ENCODE data around the gene FEM1C. TPM values are rescaled to one million over a fixed set of nuclear protein-coding genes. Genes with fewer than 3 reads are reported as not detected.

Gene FEM1C
- total and polyA plus RNA-seq, 2 experiments from 2014 or later, result 12.0 to 16.5 TPM

DNA sequence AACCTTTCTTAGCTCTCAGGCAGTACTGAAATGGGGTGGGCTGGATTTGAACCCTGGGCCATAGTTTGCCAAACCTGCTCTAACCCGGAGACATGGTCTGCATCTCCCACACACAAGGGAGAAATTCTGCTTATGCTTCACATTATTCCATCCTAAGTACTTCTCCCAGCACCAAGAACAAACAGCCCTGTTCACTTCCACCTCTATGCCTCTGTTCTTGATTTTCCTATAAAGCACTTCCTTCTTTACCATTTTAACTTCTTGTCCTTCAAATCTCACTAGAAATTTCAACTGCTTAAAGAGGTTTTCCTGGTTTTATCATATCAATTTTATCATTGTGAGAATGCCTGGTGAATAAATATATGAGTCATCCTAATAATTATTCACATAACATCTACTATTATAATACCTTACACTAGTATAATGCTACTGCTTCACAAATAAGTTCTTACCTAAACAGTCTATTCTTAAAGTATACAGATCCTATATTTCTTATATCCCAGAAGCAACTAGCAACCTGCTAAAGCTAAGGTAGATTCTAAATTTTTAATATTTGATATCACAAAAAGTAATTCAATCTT lies 12.7 kb downstream of the FEM1C start:
- H3K36me3 ChIP-seq (ENCODE audit: low read depth), result peaks cover 33% of the 10 kb centered on the region
- no peak overlapping the region for H3K27ac ChIP-seq

DNA sequence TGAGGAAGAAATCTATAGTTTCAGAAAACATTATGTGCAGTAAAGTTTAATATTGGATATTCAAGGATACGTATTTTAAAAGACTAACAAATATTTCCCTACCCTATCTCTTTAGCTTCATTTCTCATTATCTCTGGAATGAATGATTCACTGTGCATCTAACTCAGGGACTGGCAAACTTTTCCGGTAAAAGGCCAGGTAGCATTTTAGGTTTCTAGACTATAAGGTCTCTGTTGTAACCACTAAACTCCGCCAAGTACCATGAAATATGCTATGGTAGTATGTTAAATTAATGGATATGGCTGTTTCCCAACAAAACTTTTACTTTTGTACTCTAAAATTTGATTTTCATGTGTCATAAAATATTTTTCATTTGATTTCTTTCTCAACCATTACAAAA lies 13.2 kb downstream of the FEM1C start:
- Histone ChIP-seq H4K20me1 (ENCODE audit: insufficient read depth) (peaks cover 17% of the 10 kb centered on the region; the same call in 1 of the 2 replicates), H3K9me3 (ENCODE audit: low read depth) (no peaks in the 10 kb centered on the region)

More for the DNA sequence above, 12.7 kb downstream of the FEM1C start:
- no peaks in the 10 kb centered on the region for H3K9me3 ChIP-seq (ENCODE audit: low read depth)
- H3K4me3 ChIP-seq, result no peak overlapping the region
- H4K20me1 ChIP-seq (ENCODE audit: insufficient read depth), result peaks cover 17% of the 10 kb centered on the region; the same call in 1 of the 2 replicates
- H3K79me2 ChIP-seq (ENCODE audit: insufficient read depth), result peaks cover 100% of the 10 kb centered on the region
- H3K4me2 ChIP-seq (ENCODE audit: unreplicated experiment), result no peak overlapping the region
- H3K27me3 ChIP-seq (replicated peaks; ENCODE audit: insufficient read depth), result no peaks in the 10 kb centered on the region
- 93 to 100% methylated on average over 1 of the region's 1 CpG for WGBS, 2 experiments (ENCODE audit: low coverage in 1 of 2, low lambda C conversion rate in 2 of 2, missing lambda C conversion rate in 2 of 2)
- peaks cover 47% of the 10 kb centered on the region for H3K4me1 ChIP-seq (ENCODE audit: insufficient read depth)
- H2AFZ ChIP-seq, result no peak overlapping the region
- no peak for TF ChIP-seq EZH2 (IDR thresholded peaks at IDR 0.05; ENCODE audit: insufficient read depth, poor library complexity, severe bottlenecking)
- no peak for TF ChIP-seq EZH2phosphoT487 (IDR thresholded peaks at IDR 0.05; ENCODE audit: insufficient read depth, low read depth)
- H3F3A ChIP-seq (ENCODE audit: insufficient read depth), result peaks cover 14% of the 10 kb centered on the region; the same call in 1 of the 2 replicates
- no peaks in the 10 kb centered on the region for H3K9me2 ChIP-seq (ENCODE audit: insufficient read depth)
- H3K9ac ChIP-seq, result no peak overlapping the region
- no peak for DNase-seq
- in situ Hi-C loops (cut with MboI), result no loop called here

DNA sequence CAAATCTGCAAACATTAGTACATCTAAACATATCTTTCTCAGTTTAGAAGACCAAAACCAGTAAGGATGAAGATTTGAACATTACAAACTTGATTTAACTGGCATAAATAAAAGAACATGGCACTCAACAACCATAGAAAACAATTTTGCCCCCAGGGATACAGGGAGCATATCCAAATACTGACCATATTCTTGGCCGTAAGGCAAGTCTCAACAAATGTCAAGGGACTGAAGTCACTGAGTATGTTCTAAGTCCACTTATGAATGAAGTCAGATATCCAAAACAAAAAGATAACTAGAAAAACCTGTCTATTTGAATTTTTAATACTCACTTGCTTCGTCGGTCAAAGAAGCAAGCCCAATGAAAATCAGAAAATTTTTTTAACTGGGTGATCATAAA lies 14.1 kb downstream of the FEM1C start:
- Histone ChIP-seq H3K4me2 (ENCODE audit: unreplicated experiment) (no peak overlapping the region), H3K4me3 (no peak overlapping the region)
- TF ChIP-seq EZH2 (IDR thresholded peaks at IDR 0.05; ENCODE audit: insufficient read depth, poor library complexity, severe bottlenecking) (no peak), EZH2phosphoT487 (IDR thresholded peaks at IDR 0.05; ENCODE audit: insufficient read depth, low read depth) (no peak)

More for the DNA sequence above, 13.2 kb downstream of the FEM1C start:
- WGBS, 2 experiments (ENCODE audit: low coverage in 1 of 2, low lambda C conversion rate in 2 of 2, missing lambda C conversion rate in 2 of 2), result 94 to 97% methylated on average over 3 of the region's 3 CpGs
- H2AFZ ChIP-seq, result no peak overlapping the region
- no peak overlapping the region for H3K27ac ChIP-seq
- H3K4me3 ChIP-seq, result no peak overlapping the region
- peaks cover 47% of the 10 kb centered on the region for H3K4me1 ChIP-seq (ENCODE audit: insufficient read depth)
- H3K36me3 ChIP-seq (ENCODE audit: low read depth), result peaks cover 33% of the 10 kb centered on the region
- peaks cover 100% of the 10 kb centered on the region for H3K79me2 ChIP-seq (ENCODE audit: insufficient read depth)
- H3F3A ChIP-seq (ENCODE audit: insufficient read depth), result peaks cover 14% of the 10 kb centered on the region; the same call in 1 of the 2 replicates
- H3K4me2 ChIP-seq (ENCODE audit: unreplicated experiment), result no peak overlapping the region
- no peak overlapping the region for H3K9ac ChIP-seq
- TF ChIP-seq EZH2 (IDR thresholded peaks at IDR 0.05; ENCODE audit: insufficient read depth, poor library complexity, severe bottlenecking), result no peak
- no peak for TF ChIP-seq EZH2phosphoT487 (IDR thresholded peaks at IDR 0.05; ENCODE audit: insufficient read depth, low read depth)
- no peaks in the 10 kb centered on the region for H3K9me2 ChIP-seq (ENCODE audit: insufficient read depth)
- no peaks in the 10 kb centered on the region for H3K27me3 ChIP-seq (replicated peaks; ENCODE audit: insufficient read depth)
- DNase-seq, result no peak
- in situ Hi-C loops (cut with MboI), result no loop called here

DNA sequence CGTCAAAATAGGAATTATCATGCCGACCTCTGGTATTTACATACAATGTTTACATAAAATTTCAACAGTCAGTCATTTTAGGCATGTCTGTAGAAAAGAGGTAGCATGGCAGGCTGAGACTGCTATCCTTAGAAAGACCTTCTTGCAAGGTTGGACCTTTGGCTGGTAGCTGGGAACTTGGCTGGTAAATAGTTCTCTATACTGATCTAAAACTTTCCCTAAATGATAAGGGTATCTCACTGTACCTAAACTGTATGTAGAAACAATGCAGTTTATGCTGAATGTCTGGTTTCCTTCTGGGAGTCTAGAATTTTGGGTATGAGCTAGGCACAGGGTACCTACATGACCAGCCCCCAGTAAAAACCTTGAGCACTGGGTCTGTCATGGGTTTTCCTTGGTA lies 18.0 kb downstream of the FEM1C start:
- no peaks in the 10 kb centered on the region for H3F3A ChIP-seq (ENCODE audit: insufficient read depth)
- in situ Hi-C loops (cut with MboI), result no loop called here

More for the DNA sequence above, 14.1 kb downstream of the FEM1C start:
- Histone ChIP-seq H2AFZ (no peak overlapping the region), H3F3A (ENCODE audit: insufficient read depth) (peaks cover 11% of the 10 kb centered on the region; the same call in 1 of the 2 replicates), H3K27me3 (replicated peaks; ENCODE audit: insufficient read depth) (no peaks in the 10 kb centered on the region), H3K27ac (no peak overlapping the region), H3K9me2 (ENCODE audit: insufficient read depth) (no peaks in the 10 kb centered on the region), H3K36me3 (ENCODE audit: low read depth) (peaks cover 24% of the 10 kb centered on the region), H3K9me3 (ENCODE audit: low read depth) (no peaks in the 10 kb centered on the region), H3K79me2 (ENCODE audit: insufficient read depth) (peaks cover 100% of the 10 kb centered on the region), H3K9ac (no peak overlapping the region), H3K4me1 (ENCODE audit: insufficient read depth) (peaks cover 54% of the 10 kb centered on the region), H4K20me1 (ENCODE audit: insufficient read depth) (peaks cover 17% of the 10 kb centered on the region; the same call in 1 of the 2 replicates)
- WGBS, 2 experiments (ENCODE audit: low coverage in 1 of 2, low lambda C conversion rate in 2 of 2, missing lambda C conversion rate in 2 of 2), result 53 to 62% methylated on average over 3 of the region's 3 CpGs
- DNase-seq, result peak; percentile 31
- in situ Hi-C loops (cut with MboI), result no loop called here

More for the DNA sequence above, 18.0 kb downstream of the FEM1C start:
- Histone ChIP-seq H3K79me2 (ENCODE audit: insufficient read depth) (peaks cover 97% of the 10 kb centered on the region), H3K9me3 (ENCODE audit: low read depth) (no peaks in the 10 kb centered on the region), H3K4me2 (ENCODE audit: unreplicated experiment) (no peak overlapping the region), H3K9me2 (ENCODE audit: insufficient read depth) (no peaks in the 10 kb centered on the region), H2AFZ (no peak overlapping the region), H3K9ac (no peak overlapping the region), H3K36me3 (ENCODE audit: low read depth) (peaks cover 30% of the 10 kb centered on the region), H3K4me3 (no peak overlapping the region), H3K4me1 (ENCODE audit: insufficient read depth) (peaks cover 36% of the 10 kb centered on the region), H3K27ac (no peak overlapping the region), H4K20me1 (ENCODE audit: insufficient read depth) (0 out of 2 replicates have a peak, but pooled peaks cover 3% of the 10 kb centered on the region), H3K27me3 (replicated peaks; ENCODE audit: insufficient read depth) (no peaks in the 10 kb centered on the region)
- TF ChIP-seq EZH2phosphoT487 (IDR thresholded peaks at IDR 0.05; ENCODE audit: insufficient read depth, low read depth) (no peak), EZH2 (IDR thresholded peaks at IDR 0.05; ENCODE audit: insufficient read depth, poor library complexity, severe bottlenecking) (no peak)
- WGBS, 2 experiments (ENCODE audit: low coverage in 1 of 2, low lambda C conversion rate in 2 of 2, missing lambda C conversion rate in 2 of 2), result 94 to 100% methylated on average over 2 of the region's 2 CpGs
- DNase-seq, result no peak

All from GM23248 (cell line).